NCI-H2171 (cell line): ENCODE results near the gene OMA1.
"Not testable (repeated sequence)": the region's sequence is repeated elsewhere in the genome, so short reads cannot be mapped to it uniquely, and the experiment has no call there.

Experiments used
- DNase-seq: peaks from one replicate; lab custom pipeline; 2025; lab: John Stamatoyannopoulos, UW

Gene OMA1

GRCh38 chr1:58546520-58547308 lies at the start of gene OMA1:
TSS of gene OMA1 (minus strand) at chr1:58546726. CDS start at chr1:58539294, 7,432 bp downstream.
- peak; percentile 93 for DNase-seq

DNA sequence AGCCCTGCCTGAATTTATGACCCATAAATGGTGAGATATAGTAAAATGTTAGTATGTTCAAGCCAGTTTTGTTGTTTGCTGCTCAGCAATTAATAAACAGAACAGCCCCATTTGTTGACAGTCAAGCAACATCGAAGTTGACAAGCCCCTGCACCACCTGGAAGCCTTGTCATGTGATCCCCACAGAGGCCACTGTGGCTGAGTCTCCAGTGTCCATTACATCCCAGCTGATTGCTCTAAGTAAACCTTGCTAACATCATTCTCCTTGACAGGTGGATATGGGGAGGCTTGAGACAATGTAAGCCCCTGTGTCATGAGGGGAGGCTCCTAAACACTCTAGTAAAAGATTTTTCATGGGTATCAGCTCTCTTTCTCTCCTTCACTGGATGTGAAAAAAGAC lies 48.0 kb upstream of the OMA1 start:
- no peak for DNase-seq

GRCh38 chr1:58592522-58593134 lies 46.1 kb upstream of the OMA1 start:
- DNase-seq, result peak; percentile 28

- DNase-seq, result peak; percentile 6
Measured at GRCh38 chr1:58591806-58592205, 45.3 kb upstream of the OMA1 start.

- no peak for DNase-seq
Measured at GRCh38 chr1:58590019-58590418, 43.5 kb upstream of the OMA1 start.

GRCh38 chr1:58588396-58588795 lies 41.9 kb upstream of the OMA1 start:
- no peak for DNase-seq

DNA sequence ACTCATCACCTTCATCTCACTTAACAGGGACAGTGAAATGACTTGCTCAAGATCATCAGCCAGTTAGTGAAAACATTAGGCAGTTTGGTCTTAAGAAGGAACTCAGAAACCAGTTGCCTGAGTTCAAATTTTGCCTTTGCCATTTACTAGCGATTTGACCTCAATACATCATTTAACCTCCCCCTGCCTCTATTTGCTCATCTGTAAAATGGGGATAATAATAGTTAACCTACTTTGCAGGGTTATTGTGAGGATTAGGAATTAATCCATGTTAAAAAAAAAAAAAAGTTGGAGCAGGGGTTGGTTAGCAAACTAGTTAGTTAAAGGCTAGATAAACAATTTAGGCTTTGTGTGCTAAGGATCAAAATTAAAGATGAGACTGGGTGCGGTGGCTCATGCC lies 41.1 kb upstream of the OMA1 start:
- DNase-seq, result no peak

GRCh38 chr1:58586271-58586670 lies 39.7 kb upstream of the OMA1 start:
- no peak for DNase-seq

DNA sequence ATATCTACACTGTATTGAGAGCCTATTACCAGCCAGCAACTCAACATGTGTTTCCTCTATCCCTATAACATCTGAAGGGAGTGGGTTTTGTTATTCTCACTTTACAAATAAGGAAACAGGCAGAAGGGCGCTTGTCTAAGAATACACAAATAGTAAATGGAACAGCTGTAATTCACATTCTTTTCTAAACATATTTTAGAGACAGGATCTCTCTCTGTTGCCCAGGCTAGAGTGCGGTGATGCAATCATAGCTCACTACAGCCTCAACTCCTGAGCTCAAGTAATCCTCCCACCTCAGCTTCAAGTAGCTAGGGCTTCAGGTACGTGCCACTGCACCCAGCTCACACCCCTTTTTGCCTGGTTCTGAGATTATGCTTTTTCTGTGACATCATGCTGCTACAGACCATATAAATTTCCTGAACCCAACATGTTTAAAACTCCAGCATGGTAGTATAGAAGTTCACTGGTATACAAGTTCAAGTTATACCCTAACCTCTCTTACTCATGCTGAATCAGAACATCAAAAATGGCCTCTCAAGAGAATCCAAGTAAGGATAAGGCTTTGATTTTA lies 39.1 kb upstream of the OMA1 start:
- no peak for DNase-seq

GRCh38 chr1:58585166-58585565 lies 38.6 kb upstream of the OMA1 start:
- DNase-seq, result no peak

DNA sequence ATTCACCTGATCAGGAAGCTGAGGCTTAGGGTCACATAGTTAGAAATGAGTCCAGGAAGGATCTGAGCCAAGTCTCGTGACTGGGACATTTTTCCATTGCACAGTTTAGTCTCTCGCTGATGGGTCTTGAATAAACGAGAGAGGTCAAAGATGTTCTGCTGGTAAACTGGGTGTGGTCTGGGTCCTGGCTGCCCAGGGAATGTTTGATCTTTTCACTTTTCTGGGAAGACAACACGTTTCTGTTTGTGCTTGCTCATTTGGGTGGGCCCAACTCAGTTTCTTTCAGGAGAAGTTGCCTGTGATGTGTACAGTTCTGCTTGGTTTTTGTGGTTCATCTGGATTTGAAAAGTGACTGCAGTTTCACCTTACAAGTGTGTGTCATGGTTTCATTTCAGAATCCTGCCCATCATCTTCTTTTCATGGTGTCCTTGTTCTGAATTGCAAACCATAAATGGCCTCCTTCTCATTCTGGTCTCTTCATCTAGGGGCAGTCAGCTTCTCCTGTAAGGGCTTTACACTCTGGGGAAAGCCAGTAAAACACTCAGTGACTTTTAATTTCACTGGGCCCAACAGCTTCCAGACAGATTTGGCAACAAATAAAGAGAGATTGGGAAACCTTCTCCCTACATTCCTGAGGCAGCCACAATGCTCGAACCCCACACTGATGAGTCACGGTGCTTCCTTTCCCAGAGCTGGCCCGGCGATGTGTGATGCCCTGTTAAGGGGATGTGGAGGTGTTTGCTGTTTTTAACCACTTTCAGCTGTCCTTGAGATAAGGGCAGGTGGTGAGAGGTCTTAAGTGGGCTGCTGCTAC lies 37.8 kb upstream of the OMA1 start:
- DNase-seq, result no peak

DNA sequence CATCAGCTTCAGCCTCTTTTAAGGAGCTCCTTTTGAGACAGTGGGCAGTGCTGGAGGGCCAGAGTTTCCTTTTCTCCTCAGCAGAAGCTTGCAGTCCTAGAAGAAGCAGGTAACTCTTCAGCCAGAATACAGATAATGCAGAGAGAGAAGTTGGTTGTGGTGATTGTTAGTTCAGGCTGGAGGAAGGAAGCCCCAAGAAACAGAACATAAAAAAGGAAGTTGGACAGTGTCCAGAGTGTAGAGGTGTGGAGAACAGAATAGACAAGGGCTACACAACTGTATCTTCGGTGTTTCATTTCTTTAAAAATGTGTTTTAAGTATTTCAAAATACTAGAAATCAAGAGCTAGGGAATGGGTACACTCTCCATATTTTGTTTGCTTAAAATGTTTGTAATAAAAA lies 37.0 kb upstream of the OMA1 start:
- DNase-seq, result no peak

DNA sequence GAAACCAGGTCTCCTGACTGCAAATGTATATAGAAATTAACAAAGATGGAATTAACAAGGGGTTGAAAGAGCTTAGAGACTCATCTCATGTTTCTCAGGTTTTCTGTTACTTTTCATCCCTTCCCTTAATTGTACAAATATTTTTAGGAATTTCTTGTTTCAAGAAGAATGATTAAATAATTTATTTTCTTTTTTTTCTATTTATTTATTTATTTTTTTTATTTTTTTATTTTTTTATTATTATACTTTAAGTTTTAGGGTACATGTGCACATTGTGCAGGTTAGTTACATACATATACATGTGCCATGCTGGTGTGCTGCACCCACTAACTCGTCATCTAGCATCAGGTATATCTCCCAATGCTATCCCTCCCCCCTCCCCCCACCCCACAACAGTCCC lies 35.6 kb upstream of the OMA1 start:
- not testable (repeated sequence) for DNase-seq

- DNase-seq, result no peak
Measured at GRCh38 chr1:58581641-58582040, 35.1 kb upstream of the OMA1 start.

DNA sequence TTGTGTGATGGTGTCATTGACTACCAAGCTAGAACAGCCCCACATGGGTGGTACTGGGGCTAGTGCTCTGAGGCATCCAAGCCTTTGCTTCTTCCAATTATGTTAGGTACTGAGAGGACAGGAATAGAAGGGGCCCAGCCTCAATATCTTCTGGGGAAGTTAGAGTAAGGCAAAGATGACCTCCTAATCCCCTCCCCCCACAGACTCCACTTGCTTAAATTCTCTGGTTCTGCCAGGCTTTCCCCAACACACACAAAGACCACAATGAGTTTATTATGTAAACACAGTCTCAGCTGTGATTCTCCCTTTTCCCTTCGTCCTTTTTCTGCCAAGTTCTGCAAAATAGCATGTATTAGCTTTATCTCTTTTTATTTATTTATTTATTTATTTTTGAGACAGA lies 33.7 kb upstream of the OMA1 start:
- no peak for DNase-seq

- DNase-seq, result no peak
Measured at GRCh38 chr1:58577654-58578030, 31.1 kb upstream of the OMA1 start.

- no peak for DNase-seq
Measured at GRCh38 chr1:58576727-58577653, 30.5 kb upstream of the OMA1 start, which contains the start of gene TACSTD2. TSS of gene TACSTD2 (minus strand) at chr1:58577252. CDS start at chr1:58577156, 96 bp downstream.

GRCh38 chr1:58576325-58576726 lies 29.8 kb upstream of the OMA1 start:
- DNase-seq, result no peak

DNA sequence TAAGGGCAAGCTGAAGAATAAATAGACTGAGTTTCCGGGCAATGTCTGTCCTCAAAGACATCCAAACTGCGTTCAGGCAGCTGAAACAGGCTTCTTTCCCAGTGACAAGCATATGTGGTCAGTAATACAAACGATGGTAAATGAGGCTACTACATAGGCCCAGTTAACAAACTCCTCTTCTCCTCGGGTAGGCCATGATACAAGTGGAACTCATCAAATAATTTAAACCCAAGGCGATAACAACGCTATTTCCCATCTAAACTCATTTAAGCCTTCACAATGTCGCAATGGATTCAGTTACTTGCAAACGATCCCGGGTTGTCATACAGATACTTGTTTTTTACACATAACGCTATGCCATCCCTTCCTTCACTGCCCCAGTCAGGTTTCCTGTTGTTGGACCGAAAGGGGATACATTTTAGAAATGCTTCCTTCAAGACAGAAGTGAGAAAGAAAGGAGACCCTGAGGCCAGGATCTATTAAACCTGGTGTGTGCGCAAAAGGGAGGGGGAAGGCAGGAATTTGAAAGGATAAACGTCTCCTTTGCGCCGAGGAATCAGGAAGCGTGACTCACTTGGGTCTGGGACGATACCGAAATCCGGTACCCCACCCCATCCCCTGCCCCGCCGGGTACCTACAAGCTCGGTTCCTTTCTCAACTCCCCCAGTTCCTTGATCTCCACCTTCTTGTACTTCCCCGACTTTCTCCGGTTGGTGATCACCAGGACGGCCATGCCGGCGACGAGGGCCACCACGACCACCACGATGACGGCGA lies 29.2 kb upstream of the OMA1 start:
- no peak for DNase-seq

DNA sequence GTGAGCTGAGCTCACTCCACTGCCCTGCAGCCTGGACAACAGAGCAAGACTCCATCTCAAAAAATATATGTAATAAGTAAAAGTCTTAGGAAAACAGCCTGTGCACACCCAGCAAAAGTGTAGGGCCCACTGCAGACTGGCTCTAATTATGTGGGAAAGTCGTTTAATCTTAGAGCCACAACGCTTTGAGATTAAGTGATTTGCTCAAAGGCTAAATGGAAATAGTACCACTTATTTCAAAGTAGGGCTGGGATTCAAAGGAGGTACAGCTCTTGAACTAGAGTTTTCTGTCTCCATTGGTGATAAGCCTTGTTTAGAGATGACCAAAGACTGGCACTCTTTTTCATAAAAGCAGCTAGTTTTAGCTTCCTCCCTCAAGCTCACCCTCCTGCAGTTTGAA lies 28.3 kb upstream of the OMA1 start:
- DNase-seq, result no peak
